Mesothelial cell of epicardium (in vitro differentiated cells): ENCODE results near the gene RCOR2. TPM values are rescaled to one million over a fixed set of nuclear protein-coding genes. Genes with fewer than 3 reads are reported as not detected.

Source experiments
- DNase-seq, 2 experiments: peaks; one replicate each; pipeline ENCODE4 v3.0.0; 2021; ENCODE audit warnings: low spot score in 2 of 2; ENCODE audit not compliant: unreplicated experiment in 2 of 2
- H3K27ac Mint-ChIP-seq: 2 replicates; pipeline ENCODE4 v1.8.0; 2021; ENCODE audit warnings: mixed read lengths
- H3K27me3 Mint-ChIP-seq: 2 replicates; pipeline ENCODE4 v1.8.0; 2021; ENCODE audit warnings: low read depth, mixed read lengths
- H3K36me3 Mint-ChIP-seq: 2 replicates; pipeline ENCODE4 v1.8.0; 2021; ENCODE audit warnings: mixed read lengths
- H3K4me1 Mint-ChIP-seq: 2 replicates; pipeline ENCODE4 v1.8.0; 2021; ENCODE audit warnings: mixed read lengths
- H3K4me3 Mint-ChIP-seq: 2 replicates; pipeline ENCODE4 v1.8.0; 2021; ENCODE audit warnings: mild to moderate bottlenecking, moderate library complexity, mixed read lengths
- H3K9me3 Mint-ChIP-seq: 2 replicates; pipeline ENCODE4 v1.8.0; 2021; ENCODE audit warnings: mixed read lengths
- total RNA-seq: library from RNA; stranded (reverse); gene quantifications from 3 replicates; pipeline ENCODE4 v1.2.1, GENCODE V29; 2021
- TF ChIP-seq, protein P1 (sequence below): fragments of 200-600 bp; sonication (generic); IDR thresholded peaks from one replicate; pipeline ENCODE4 v1.5.0; 2021; ENCODE audit warnings: antibody characterized with exemption; ENCODE audit not compliant: unreplicated experiment

RCOR2 gene
- total RNA-seq, 1 donor from 2014 or later: 30.6 TPM

DNA sequence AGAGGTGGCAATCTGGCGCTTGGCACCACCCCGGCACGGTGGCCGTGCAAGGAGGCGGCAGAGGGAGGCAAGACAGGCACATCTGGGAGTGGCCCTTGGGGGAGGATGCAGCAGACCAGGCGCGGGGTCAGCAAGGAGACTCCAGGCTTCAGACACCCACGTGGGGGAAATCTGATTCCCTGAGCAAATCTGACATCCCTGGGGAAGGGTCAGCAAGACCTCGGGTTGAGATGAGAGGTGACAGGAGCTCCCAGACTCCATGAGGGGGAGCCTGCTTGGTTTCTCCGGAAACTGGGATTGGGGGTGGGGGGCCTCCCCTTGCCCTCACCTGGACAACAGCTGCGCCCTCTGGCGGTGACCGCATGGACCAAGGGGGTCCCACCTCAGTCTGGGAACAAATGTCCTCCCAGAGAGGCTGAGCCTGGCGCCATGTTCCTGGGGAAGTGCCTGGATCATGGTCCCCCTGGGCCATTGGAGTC lies 4.0 kb upstream of the RCOR2 start:
- Mint-ChIP-seq H3K36me3 (no peaks in the 10 kb centered on the region), H3K9me3 (no peaks in the 10 kb centered on the region), H3K27me3 (no peaks in the 10 kb centered on the region), H3K4me3 (no peak overlapping the region), H3K4me1 (peaks cover 32% of the 10 kb centered on the region), H3K27ac (no peak overlapping the region)
- DNase-seq: no peak
- TF ChIP-seq, protein P1, sequence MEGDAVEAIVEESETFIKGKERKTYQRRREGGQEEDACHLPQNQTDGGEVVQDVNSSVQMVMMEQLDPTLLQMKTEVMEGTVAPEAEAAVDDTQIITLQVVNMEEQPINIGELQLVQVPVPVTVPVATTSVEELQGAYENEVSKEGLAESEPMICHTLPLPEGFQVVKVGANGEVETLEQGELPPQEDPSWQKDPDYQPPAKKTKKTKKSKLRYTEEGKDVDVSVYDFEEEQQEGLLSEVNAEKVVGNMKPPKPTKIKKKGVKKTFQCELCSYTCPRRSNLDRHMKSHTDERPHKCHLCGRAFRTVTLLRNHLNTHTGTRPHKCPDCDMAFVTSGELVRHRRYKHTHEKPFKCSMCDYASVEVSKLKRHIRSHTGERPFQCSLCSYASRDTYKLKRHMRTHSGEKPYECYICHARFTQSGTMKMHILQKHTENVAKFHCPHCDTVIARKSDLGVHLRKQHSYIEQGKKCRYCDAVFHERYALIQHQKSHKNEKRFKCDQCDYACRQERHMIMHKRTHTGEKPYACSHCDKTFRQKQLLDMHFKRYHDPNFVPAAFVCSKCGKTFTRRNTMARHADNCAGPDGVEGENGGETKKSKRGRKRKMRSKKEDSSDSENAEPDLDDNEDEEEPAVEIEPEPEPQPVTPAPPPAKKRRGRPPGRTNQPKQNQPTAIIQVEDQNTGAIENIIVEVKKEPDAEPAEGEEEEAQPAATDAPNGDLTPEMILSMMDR: peak; percentile 58

GRCh38 chr11:63920126-63920938 lies 3.4 kb upstream of the RCOR2 start:
- H3K27ac Mint-ChIP-seq: peak overlapping the region; percentile 50
- TF ChIP-seq, protein P1: no peak
- H3K4me3 Mint-ChIP-seq: peak overlapping the region; percentile 56
- DNase-seq: no peak
- H3K27me3 Mint-ChIP-seq: no peaks in the 10 kb centered on the region
- no peaks in the 10 kb centered on the region for H3K36me3 Mint-ChIP-seq
- H3K4me1 Mint-ChIP-seq: peaks cover 32% of the 10 kb centered on the region
- H3K9me3 Mint-ChIP-seq: no peaks in the 10 kb centered on the region

DNA sequence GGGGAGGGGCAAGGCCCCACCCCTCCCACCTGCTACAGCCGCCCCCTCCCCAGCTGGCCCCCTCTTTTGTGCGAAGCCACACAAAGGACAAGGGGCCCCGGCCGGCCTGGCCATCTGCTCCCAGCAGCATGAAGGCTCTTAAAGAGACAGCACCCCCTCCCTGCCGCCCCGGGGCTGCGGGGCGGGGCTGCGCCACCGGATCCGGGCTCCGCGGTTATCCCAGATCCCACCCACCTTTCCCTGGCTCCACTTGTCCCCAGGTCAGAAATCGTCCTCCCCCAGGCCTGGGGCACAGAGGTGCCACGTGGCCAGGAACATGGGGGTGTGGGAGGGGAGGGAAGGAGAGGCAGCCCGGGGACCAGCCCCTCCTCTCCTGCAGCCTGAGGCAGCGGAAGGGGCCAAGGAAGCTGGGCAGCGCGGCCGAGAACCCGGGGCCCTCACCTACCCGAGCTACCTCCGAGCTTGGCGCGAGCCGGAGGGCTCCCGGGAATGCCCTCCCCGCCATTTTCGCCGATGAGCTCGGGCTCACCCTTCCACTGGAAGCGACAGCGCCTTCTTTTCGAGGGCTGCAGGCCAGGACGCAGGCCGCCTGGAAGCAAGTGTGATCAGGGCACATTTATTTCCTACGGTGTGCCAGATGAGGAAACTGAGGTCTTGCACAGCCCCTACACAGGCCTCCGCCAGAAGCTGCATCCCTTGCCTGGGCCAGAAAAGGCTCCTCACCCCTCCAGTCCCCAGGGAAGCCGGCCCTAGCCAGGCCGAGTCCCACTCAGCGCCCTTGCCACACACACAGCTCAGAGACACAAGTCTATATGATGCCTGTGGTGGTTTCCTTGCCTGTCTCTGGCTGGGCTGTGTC lies 2.5 kb upstream of the RCOR2 start:
- no peak for DNase-seq
- H3K4me1 Mint-ChIP-seq: peaks cover 35% of the 10 kb centered on the region
- no peaks in the 10 kb centered on the region for H3K9me3 Mint-ChIP-seq
- no peaks in the 10 kb centered on the region for H3K27me3 Mint-ChIP-seq
- H3K36me3 Mint-ChIP-seq: no peaks in the 10 kb centered on the region
- peak overlapping the region; percentile 56 for H3K4me3 Mint-ChIP-seq
- TF ChIP-seq, protein P1: no peak
- H3K27ac Mint-ChIP-seq: peak overlapping the region; percentile 50

GRCh38 chr11:63918507-63919191 lies 1.7 kb upstream of the RCOR2 start:
- no peaks in the 10 kb centered on the region for H3K27me3 Mint-ChIP-seq
- TF ChIP-seq, protein P1: no peak
- DNase-seq: no peak
- no peaks in the 10 kb centered on the region for H3K9me3 Mint-ChIP-seq
- peak overlapping the region; percentile 56 for H3K4me3 Mint-ChIP-seq
- peaks cover 1% of the 10 kb centered on the region for H3K36me3 Mint-ChIP-seq
- H3K4me1 Mint-ChIP-seq: peaks cover 35% of the 10 kb centered on the region
- H3K27ac Mint-ChIP-seq: peak overlapping the region; percentile 86

DNA sequence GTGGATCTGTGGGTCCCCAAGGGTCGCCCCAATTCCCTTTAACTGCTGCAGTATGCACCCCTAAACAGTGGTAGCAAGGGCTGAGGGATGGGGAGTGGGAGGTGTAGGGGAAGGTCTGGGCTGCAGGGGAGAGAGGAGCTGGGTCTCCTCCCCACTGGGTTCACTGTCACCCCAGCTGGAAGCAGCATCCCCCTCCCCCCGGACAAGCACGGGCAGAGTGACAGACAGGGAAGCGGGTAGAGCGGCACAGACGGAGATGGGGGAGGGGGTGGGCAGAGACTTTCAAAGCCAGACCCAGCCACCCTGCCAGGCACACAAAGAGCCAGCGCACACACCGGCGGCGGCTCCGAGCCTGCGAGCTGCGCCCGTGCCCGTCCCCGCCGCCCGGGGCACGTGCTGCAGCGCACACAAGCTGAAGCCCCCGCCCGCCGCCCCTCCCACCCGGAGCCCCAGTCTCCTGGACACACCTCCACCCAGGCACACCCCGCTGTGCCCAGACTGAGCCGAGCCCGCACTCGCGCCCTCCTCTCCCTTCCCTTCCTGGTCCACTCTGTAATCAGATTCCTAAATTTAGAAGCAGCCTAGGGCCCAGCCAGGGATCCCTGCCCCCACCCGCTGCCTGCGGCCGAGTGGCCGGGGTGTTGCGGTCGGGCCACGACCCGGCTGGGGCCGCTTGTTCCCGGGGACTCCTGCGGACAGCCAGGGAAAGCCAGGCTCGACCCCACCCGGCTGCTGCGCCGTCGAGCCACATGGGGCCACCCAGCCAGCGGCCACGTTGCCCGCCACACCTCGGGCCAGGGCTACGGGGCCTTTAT lies 935 bp upstream of the RCOR2 start:
- Mint-ChIP-seq H3K4me1 (peaks cover 35% of the 10 kb centered on the region), H3K27me3 (no peaks in the 10 kb centered on the region), H3K9me3 (no peaks in the 10 kb centered on the region), H3K36me3 (peaks cover 2% of the 10 kb centered on the region), H3K27ac (peak overlapping the region; percentile 87), H3K4me3 (peak overlapping the region; percentile 67)
- DNase-seq: no peak
- TF ChIP-seq, protein P1: no peak
